GM12872 (cell line): ENCODE measurements around the gene OAT.

Experiments used
- TF ChIP-seq, protein P1 (sequence below): IDR thresholded peaks from 3 replicates; pipeline ENCODE4 v1.5.1; 2011; ENCODE audit warnings: low read depth, mild to moderate bottlenecking, low read length, moderate library complexity; ENCODE audit not compliant: insufficient read depth

Gene OAT

GRCh38 chr10:124386186-124387077 is 32.3 kb downstream of the OAT start:
- TF ChIP-seq, protein P1, sequence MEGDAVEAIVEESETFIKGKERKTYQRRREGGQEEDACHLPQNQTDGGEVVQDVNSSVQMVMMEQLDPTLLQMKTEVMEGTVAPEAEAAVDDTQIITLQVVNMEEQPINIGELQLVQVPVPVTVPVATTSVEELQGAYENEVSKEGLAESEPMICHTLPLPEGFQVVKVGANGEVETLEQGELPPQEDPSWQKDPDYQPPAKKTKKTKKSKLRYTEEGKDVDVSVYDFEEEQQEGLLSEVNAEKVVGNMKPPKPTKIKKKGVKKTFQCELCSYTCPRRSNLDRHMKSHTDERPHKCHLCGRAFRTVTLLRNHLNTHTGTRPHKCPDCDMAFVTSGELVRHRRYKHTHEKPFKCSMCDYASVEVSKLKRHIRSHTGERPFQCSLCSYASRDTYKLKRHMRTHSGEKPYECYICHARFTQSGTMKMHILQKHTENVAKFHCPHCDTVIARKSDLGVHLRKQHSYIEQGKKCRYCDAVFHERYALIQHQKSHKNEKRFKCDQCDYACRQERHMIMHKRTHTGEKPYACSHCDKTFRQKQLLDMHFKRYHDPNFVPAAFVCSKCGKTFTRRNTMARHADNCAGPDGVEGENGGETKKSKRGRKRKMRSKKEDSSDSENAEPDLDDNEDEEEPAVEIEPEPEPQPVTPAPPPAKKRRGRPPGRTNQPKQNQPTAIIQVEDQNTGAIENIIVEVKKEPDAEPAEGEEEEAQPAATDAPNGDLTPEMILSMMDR = no peak

DNA sequence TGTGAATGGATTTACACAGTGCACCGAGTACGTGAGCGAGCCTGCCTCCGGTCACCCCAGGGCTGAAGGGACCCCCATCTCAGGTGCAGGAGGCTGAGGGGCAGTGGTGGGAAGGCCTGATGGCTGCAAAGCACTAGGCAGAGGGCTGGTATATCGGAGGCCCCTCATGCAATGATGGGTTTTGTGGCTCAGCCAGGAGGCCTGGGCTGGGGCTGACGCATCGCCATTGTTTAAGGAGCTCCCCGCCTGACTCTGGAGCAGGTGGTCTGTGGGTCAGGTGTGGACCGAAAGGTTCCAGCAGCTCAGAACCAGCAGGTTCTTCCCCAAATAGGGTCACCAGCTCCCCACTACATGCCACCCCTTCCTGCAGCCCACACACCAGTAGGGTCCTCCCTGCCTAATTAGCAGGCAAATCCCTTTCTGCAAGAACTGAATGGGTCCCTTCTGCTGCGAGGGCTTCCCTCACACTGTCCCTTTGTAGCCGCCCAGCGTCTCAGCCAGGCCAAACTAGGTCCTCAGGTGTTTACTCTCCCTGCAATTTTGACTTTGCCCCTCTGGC is 33.0 kb downstream of the OAT start:
- TF ChIP-seq, protein P1 = no peak

DNA sequence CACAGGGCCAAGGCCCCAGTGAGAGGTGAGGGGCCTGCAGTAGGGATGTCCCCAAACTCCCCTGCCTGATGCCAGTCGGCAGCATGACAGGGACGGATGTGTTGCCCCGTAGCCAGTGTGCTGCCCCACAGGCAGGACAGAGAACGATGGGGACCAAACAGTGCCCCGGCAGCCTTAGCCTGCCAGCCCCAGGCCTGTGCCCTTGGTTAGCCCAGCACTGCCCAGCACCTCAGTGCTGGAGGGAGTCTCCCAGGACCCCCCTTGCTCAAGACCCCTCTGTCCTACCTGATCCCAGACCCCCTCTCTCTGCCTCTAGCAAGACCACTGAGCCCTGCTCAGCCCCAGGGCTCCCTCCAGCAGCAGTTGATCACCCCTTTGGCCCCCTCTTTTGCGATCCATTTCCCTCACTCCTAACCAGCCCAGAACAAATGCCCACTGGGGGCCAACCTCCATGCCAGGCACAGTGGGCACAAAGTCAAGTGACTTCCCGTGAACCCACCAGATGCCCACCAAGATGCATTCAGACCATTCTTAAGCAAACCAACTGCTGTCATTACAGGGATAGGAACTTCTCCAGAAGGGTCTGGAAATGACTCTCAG is 34.0 kb downstream of the OAT start:
- TF ChIP-seq, protein P1 = no peak

DNA sequence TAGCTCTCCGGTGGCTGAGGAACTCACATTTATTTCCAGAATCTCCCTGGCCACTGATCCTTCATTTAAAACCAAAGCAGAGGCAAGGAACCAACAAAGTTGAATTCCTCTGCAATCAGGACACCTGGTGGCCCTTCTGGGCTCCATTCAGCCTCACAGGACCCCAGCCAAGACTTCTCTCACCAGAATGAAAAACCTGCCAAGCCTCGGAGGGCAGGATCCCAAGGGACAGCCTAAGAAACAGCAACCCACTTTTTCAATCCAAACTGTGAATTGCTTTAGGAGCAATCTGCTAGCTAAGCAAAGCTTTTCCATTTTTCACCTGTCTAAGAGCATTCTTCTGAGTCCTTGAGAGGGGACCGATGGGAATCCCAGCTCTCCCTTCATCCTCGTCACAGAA is 34.6 kb downstream of the OAT start:
- TF ChIP-seq, protein P1 = no peak

- TF ChIP-seq, protein P1 = no peak
Measured at GRCh38 chr10:124383496-124383895, 35.2 kb downstream of the OAT start.

DNA sequence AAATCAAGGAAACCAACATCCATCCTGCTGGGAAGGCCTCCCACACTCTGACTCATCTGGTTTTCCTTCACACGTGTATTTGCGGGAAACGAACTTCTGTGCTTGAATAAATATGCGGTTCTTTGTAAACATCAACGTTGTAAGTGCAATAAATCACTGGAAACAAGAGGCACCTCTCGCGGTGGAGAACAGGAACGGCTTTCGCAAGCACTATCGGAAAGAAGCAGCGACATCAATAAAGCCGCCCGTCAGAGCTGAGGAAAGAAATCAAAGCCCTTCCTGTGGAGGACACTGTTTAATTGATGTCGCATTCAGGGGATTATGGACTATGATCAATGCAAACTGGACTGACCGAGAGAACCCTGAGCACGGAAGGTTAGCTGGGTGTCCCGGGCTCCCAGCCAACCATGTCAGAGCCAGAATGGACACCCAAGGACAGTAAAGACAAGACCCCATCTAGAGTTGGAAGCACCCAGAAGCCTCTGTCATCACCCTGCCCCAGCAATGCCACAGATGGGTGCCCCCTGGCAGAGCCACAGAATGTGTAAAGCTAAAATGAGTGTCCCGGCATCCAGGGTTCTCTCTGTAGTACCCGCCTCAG is 37.6 kb downstream of the OAT start:
- TF ChIP-seq, protein P1 = no peak

- TF ChIP-seq, protein P1 = no peak
Measured at GRCh38 chr10:124380256-124380995, 38.3 kb downstream of the OAT start.
